UCSD-AML1 (cell line): ENCODE results near the gene SUMO3.

Experiments
- DNase-seq: peaks from one replicate; lab custom pipeline; 2025; ENCODE audit not compliant: unreplicated experiment; lab: John Stamatoyannopoulos, UW

SUMO3 gene

DNA sequence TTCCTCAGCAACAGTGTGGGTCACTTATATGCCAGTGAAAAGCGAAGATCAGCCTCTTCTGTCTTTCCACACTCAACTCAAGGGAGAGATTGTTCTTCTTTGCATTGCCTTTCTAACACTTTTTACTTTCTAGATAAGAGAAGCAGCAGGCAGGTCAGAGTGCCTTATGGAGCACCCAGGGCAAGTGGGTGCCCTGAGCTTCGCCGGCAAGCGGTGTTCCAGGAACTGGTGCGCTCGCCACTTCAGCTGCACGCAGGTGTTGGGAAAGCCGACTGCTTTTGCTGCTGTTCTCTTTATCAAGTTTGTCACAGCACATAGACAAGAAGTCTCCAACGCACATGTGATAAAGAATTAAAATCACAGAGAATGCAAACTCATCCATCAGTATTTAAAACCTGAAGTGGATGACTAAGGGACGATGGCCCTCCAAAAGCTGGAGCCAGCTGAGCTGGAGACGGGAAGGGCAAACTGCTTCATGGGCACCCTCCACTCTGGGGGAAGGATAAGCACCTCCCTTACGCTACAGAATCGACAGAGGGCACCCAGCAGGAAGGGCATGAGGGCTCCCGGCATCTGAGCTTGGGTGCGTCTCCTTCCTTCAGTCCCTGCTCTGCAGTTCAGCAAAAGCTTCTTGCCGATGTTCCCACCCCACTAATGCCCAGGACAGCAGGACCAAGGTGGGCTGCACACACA lies 36.9 kb downstream of the SUMO3 start:
- no peak for DNase-seq

DNA sequence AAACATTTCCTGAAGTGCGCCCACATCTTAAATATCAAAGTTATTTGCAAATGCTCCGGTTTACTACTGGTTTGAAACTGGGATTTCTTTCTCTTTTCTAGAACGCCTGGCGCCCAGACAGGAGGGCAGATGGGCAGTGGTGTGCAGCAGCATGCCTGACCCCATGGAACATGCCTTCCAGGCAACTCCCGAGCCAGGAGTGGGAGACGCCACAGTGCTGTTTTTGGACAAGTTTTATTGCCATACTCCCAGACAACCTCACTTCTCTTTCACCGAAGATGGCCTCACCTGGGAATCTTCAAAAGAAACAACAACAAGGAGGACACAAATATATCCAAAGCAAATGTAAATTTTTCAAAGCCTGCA lies 37.7 kb downstream of the SUMO3 start:
- DNase-seq, result no peak

DNA sequence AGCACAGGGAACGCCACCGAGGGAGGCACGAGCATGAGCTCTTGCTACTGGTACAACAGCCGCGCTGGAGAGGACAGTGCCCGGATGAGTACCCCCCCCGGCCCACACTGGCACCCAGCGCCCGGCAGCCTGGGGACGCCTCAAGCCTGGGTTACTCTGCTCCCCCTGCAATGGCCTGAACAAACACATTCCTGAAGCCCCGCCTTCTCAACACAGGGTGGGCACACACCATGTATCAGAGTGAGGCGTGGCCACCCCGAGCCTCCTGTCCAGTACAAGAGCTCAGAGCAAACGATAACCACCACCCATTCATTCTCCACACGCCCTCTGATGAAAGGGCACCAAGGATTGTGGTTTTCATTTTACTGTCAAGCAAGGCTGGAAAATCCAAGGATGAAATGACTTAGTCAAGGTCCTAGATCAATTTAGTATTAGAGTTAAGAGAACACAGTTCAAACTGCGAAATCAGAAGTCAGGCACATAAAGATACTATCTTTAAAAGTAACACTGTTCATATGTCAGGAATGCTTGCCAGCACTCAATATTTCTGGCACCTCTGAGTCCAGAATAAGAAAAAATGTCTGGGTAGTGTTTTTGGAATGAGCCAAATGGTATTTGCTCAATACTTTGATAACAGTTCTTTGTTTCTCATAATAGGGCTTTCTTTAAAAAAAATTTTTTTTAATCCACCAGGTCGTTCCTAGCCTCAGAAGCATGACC lies 38.3 kb downstream of the SUMO3 start:
- no peak for DNase-seq

DNA sequence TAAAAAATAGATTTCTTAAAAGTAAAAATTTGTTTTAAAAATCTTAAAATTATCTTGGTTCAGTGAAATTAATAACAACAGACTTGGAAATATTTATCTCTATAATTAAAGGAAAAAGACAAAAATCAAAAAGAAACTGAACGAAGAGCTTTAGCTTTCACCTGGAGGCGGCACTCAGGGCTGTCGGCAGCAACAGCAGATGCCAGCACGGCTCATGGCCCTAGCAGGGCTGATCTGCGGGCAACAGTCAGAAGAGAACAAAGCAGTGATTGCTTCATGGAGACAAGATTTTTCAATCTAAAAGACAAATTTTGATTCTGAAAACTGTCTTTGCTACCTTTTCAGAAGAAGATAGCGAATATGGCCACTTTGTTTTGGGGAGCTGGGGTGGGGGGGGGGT lies 38.9 kb downstream of the SUMO3 start:
- DNase-seq, result no peak

DNA sequence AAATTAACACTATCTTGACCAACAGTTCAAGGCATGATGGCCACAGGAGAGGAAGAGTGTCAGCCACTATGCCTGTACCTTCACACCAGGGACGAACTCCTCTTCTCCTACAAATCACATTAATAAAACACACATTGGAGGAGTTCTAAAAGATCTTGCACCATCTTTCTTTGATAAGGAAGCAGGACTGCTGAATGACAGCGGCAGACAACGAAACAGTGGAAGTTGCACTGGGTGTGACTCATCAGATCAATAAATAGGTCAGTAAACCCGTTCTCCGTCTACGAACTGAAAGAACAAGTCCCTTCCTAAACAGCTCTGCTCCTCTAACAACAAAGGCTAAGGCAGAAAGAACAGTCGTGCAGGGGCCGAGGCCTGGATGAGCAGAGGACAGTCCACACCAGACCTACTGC lies 39.4 kb downstream of the SUMO3 start:
- DNase-seq, result no peak

DNA sequence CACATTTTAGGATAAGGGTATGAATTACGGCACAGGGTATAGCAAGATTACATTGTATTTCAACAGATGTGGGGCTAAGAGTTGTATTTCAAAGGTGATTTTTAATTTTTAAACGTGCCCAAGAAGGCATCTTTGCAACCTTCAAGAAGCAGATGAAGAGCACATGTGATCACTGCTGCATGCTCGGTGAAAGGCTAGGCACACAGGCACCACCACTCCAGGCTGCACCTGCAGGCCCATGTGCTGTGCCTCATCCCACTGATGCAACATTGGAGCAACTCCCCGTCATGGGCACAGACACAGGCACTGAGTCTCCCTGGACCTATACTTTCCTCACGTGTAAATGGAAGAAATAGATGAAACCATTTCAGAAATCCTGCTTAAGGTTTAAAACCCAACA lies 39.8 kb downstream of the SUMO3 start:
- DNase-seq, result no peak

DNA sequence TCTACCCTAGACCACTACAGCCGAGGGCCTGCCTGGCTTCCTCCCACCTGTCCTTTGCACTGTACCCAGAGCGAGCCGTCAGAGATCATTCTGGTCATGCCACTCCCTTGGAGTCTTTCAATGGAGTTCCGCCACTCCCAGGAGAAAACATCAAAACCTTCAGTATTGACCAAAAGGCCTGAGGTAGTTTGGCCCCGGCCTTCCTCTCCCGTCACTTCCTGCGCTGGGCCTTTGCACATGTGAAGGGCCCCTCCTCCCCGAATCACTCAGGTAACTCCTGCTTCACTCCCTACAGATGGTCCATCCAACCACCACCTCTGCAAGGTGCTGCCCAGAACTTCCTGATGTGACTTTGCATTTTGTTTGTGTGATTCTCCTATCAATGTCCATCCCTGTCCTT lies 42.9 kb downstream of the SUMO3 start:
- no peak for DNase-seq

DNA sequence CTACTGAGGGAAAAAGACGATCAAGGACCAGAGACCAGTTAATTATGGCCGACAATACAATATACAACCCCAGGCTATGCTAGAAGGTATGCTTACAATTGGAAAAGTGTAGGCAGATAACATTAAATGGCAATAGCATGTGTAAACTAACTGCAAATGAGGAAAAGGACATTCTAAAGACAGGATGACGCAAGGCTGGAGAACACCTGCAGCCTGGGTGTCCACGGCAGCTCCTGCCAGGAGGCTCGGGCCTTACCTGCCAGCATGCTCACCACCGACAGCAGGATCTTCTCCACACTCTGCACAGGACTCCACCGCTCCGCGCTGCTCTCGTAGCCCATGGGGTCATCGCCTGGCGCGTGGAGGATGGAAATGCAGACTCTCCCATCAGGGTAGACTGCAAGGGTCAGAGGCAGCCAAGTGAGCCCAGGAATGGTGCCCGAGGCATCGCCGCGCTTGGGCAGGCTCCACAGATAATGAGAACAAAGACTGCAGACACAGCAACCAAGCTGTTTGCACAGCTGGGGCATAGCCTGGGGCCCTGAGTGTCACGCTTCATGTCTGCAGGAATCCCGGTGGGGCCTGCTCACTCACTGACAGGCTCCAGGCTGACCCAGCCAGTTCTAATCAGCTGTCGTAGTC lies 44.5 kb downstream of the SUMO3 start:
- DNase-seq, result no peak

DNA sequence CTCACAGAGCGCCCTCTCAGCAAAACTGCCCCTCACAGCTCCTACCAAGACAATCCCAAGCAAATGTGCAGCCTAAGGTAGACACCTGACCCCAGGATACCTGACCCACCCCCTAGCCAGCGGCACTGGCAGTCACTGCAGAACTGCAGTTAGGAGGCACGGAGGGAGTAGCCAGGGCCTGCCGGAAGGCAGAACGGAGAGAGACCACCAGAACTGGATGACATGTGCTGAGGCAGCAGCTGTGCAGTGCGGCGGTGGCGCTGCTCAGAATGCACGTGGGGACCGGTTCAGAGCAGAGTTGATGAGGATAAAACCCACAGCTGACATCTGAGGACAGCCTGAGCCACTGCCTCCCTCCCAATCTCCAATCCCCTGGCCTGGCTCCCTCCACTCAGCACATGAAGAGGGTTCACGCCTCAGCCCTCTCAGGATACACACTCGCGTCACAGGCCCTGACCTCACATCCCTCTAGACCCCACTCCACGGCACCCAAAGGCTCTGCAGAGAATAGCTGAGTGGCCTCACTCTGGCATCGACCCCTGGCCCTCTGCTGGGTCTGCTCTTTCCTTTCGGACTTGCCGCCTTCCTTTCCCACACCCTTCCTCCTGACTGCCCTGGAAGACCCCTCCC lies 45.9 kb downstream of the SUMO3 start:
- DNase-seq, result no peak

DNA sequence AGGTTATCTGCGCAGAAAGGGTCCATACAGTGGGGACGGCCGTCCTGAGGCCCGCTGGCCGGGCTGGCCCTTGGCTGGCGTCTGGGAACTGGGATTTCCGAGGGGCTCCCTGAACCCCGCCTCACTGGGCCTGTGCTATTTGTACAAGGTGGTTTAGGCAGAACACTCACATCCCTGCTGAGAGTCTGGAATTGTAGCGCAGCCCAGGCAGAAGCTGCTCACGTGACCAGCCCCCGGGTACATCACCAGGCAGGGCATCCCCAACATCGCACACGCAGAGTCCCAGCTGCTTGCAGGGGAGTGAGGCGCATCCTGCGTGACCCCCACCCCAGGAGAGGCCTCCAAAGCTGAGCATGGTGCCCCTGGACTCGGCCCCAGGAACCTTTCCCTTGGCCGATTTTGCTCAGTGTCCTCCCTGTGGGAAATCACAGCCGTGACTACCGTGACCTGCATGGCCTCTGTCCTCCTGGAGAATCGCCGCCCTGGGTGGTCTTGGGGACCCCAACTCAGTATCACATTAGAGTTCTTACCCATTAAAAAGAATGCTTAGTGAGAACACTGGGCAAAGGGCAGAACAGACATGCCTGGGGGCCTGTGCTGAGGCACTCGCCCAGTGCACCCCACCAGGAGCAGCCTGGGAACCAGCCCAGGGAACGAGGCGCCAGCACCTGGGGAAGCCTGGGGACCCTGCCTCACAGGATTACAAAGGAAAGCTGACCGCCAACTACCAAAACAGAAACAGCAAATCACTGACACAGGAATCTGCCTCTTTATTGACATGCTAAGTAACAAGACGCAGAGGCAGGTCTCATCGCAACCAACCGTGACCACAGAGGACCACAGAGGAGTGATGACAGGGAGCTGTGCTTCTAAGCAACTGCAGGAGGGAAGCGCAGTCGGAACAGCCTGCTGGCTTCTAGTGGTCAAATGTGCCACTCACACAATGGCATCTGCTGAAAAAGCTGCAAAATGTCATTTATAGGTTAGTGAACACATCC lies 49.7 kb downstream of the SUMO3 start:
- no peak for DNase-seq

DNA sequence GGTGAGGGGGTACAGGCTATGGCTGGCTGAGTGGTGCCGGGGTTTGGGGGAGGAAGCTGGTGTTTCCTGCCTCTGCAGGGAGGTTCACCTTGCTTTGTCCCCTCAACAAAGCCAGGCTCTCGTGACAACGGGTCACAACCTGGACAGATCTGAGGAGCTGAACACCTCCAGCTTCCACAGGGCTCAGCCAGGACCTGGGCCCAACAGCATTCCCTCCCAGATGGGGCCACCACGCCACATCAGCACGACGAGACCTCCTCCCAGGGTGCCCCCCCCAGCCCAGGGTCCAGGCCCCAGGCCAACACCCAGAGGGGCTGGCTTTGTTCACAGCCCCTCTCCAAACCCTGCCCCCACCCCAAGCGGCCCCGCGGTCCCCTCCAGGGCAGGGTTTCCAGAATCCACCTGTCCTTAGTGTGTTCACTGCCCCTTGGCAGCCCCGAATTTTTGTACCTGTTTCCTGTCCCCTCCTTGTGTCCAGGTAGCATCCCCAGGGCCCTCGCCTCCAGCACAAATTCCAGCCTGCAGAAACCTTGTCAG lies 51.0 kb downstream of the SUMO3 start:
- no peak for DNase-seq

DNA sequence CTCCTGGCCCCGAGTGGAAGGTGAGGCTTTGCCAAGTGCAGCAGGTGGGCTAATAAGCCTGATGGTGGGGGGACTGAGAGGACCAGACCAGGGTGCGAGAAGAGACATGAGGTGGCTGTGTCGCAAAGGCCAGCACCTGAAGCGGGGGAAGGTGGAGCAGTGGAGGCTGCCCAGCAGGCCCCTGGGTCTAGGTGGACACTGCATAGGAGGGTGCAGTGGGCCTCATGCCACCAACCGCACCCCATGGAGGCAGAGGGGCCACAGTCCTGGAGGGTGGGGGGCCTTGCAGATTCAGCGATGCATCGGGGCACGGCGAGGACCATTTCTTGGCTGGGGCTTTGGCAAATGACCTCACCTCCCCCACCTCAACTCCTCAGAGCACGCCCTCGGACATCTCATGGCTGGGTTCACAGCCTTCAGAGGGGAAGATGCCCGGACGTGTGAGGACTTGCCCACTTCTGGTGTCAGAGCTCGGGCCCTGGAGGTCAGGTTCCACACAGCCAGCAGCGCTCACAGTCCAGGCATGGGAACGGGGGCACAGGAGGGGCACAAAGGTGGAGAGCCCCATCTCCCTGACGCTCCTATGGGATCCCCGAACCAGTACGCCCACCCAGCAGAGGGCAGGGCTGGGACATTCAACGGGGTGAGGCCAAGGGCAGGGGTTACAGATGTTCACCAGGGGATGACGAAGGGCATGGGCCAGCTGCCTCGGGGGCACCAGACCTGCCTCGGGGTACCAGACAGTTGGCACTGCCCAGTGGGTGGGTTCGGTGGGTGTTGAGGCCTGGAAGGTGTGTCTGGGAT lies 51.6 kb downstream of the SUMO3 start:
- no peak for DNase-seq

DNA sequence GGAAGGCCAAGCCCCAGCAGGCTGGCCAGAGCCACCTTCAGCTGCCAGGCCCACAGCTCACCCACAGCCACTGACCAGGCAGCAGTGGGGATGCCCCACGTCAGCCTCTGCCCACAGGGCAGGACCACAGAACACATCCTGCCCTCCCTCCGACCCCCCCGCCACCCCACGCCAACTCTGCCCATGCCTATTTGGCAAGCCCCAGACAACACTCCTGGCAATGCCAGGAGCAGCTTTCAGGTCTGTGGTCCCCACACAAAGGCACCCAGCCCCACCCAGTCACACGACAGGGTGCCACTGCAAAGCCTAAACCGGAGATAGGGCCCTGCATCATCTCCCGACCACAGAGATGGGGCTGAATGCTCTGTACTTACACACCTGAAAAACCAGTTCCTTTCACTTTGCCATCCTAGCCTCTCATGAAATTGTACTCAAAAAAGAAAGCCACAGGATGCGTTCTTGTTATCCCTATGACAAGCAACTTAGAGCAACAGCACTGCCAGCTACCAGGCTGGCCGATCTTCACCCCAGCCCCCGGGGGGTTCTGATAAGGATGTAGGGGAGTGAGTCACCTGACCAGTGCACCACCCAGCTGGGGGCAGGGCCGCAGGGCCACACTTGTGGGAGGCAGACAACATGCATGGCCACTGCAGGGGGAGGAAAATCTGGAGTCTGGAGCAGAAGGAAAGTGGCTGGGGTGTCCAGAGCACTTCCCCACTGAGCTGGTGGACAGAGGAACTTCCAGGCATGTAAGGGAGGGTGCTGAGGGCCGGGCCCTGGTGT lies 52.4 kb downstream of the SUMO3 start:
- DNase-seq, result peak; percentile 41

DNA sequence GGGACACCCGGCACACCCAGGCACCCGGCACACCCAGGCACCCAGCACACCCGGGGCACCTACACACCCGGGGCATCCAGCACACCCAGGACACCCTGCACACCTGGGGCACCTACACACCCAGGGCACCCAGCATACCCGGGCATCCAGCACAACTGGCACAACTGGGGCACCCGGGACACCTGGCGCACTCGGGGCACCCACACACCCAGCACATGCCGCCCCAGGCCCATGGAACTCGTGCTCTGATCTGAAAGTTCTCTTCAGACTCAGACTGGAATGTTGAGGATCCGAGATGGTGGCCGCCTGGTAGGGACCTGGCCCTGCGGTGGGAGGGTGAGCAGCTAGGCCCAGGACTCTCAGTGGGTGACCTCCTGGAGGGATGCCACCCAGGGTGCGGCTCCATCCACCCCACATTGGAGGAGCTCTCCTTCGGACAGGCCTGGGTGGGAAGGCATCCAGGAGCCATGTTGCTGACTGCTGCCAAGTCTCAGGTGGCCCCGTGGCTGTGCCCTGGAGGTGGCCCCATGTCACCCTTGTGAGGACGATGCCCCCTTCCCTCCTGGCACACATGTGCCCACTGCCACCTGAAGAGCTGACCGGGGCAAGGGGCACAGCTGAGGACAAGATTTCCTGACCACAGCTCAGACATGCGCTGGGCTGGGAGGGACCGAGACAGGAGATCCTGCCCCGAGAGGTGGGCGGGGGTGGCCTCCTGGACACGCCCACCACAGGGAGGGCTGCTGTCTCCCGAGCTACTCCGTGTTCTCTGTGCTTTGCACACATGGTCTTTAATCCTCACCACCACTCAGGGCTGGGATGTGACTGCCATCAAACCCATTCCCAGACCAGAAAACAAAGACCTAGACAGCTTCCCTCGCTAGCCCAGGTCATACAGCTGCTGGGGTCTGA lies 53.3 kb downstream of the SUMO3 start:
- no peak for DNase-seq

DNA sequence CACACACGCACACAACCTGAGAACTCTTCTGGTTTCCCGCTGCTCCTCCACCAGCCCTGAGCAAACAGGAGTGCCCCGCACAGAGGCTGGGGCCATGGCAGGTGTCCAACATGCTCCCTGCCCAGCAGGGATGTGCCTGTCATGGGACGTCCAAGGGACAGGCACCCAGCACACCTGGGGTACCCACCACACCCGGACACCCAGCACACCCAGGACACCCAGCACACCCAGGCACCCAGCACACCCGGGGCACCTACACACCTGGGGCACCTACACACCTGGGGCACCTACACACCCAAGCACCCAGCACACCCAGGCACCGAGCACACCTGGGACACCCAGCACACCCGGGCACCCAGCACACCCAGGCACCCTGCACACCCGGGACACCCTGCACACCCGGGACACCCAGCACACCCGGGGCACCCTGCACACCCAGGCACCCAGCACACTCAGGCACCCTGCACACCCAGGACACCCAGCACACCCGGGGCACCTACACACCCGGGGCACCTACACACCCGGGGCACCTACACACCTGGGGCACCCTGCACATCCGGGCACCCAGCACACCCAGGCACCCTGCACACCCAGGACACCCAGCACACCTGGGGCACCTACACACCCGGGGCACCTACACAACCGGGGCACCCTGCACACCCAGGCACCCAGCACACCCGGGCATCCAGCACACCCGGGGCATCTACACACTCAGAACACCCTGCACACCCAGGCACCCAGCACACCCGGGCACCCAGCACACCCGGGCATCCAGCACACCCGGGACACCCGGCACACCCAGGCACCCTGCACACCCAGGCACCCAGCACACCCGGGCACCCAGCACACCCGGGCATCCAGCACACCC lies 54.2 kb downstream of the SUMO3 start:
- DNase-seq, result no peak

DNA sequence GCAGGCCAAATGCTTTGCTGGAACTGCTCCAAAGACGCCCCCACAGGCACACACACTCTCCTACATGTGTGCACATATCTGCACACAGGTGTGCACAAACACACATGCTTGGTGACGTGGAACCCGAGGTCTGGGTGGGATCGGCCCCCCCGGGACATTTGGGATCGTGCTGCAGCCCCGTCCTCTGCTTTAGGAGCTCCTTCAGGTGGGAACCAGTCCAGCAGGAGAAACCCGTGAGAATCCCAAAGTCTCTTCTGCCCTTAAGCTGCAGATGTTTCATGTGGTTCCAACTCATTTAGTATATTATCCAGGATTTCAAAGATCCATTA lies 54.8 kb downstream of the SUMO3 start:
- no peak for DNase-seq
